H9 (cell line): ENCODE data around the gene LIN7C. TPM values are rescaled to one million over a fixed set of nuclear protein-coding genes. Genes with fewer than 3 reads are reported as not detected.

Experiments used
- DNase-seq: peaks from one replicate; pipeline ENCODE4 v3.0.0-alpha.2; 2017
- H2AFZ ChIP-seq: one replicate; pipeline ENCODE4 v1.6.1; 2013; ENCODE audit warnings: mild to moderate bottlenecking, low read length, control low read depth, moderate library complexity
- H2AK5ac ChIP-seq: 2 replicates; pipeline ENCODE4 v1.6.1; 2013; ENCODE audit warnings: low read length, control low read depth, mixed read lengths; ENCODE audit not compliant: insufficient read length
- H2BK120ac ChIP-seq: one replicate; pipeline ENCODE4 v1.6.1; 2013; ENCODE audit warnings: low read depth, mild to moderate bottlenecking, low read length, control low read depth, inconsistent platforms; ENCODE audit not compliant: poor library complexity, severe bottlenecking
- H2BK12ac ChIP-seq: 2 replicates; pipeline ENCODE4 v1.6.1; 2013; ENCODE audit warnings: low read length, control low read depth, mixed read lengths, low read depth; ENCODE audit not compliant: insufficient read length
- H2BK15ac ChIP-seq: 2 replicates; pipeline ENCODE4 v1.6.1; 2013; ENCODE audit warnings: low read depth, low read length, control low read depth
- H2BK20ac ChIP-seq: one replicate; pipeline ENCODE4 v1.6.1; 2013; ENCODE audit warnings: low read depth, mild to moderate bottlenecking, low read length, control low read depth, inconsistent platforms; ENCODE audit not compliant: poor library complexity, severe bottlenecking
- H2BK5ac ChIP-seq: 2 replicates; pipeline ENCODE4 v1.6.1; 2013; ENCODE audit warnings: low read length, control low read depth, mixed read lengths; ENCODE audit not compliant: insufficient read length
- H3K14ac ChIP-seq: 2 replicates; pipeline ENCODE4 v1.6.1; 2013; ENCODE audit warnings: low read length, control low read depth; ENCODE audit not compliant: insufficient read depth
- H3K18ac ChIP-seq: 2 replicates; pipeline ENCODE4 v1.6.1; 2013; ENCODE audit warnings: low read depth, mild to moderate bottlenecking, mixed read lengths, low read length, control low read depth; ENCODE audit not compliant: insufficient read length
- H3K23ac ChIP-seq: 2 replicates; pipeline ENCODE4 v1.6.1; 2013; ENCODE audit warnings: low read length, control low read depth, mixed read lengths, low read depth; ENCODE audit not compliant: insufficient read length
- H3K23me2 ChIP-seq: 2 replicates; pipeline ENCODE4 v1.6.1; 2013; ENCODE audit warnings: low read depth, mild to moderate bottlenecking, mixed read lengths, low read length, control low read depth; ENCODE audit not compliant: insufficient read length, poor library complexity, severe bottlenecking
- H3K27ac ChIP-seq: 2 replicates; pipeline ENCODE4 v1.5.1; 2013; ENCODE audit warnings: low read length, control low read depth, mixed read lengths, low read depth; ENCODE audit not compliant: insufficient read length
- H3K27me3 ChIP-seq: 2 replicates; pipeline ENCODE4 v1.6.1; 2013; ENCODE audit warnings: low read length, control low read depth, inconsistent platforms; ENCODE audit not compliant: insufficient read depth
- H3K4ac ChIP-seq: 2 replicates; pipeline ENCODE4 v1.6.1; 2013; ENCODE audit warnings: low read depth, mild to moderate bottlenecking, control low read depth, inconsistent platforms, low read length, moderate library complexity
- H3K4me1 ChIP-seq: 2 replicates; pipeline ENCODE4 v1.6.1; 2013; ENCODE audit warnings: low read length, control low read depth, inconsistent platforms; ENCODE audit not compliant: insufficient read depth
- H3K4me2 ChIP-seq: 2 replicates; pipeline ENCODE4 v1.6.1; 2013; ENCODE audit warnings: low read length, control low read depth, mixed read lengths; ENCODE audit not compliant: insufficient read length, insufficient read depth
- H3K56ac ChIP-seq: 2 replicates; pipeline ENCODE4 v1.6.1; 2013; ENCODE audit warnings: low read depth, mild to moderate bottlenecking, mixed read lengths, low read length, control low read depth; ENCODE audit not compliant: insufficient read length
- H3K79me1 ChIP-seq: 2 replicates; pipeline ENCODE4 v1.6.1; 2013; ENCODE audit warnings: low read depth, mild to moderate bottlenecking, moderate library complexity, low read length, control low read depth, inconsistent platforms; ENCODE audit not compliant: insufficient read depth, poor library complexity, severe bottlenecking
- H3K79me2 ChIP-seq: 2 replicates; pipeline ENCODE4 v1.6.1; 2013; ENCODE audit warnings: low read length, control low read depth, inconsistent platforms; ENCODE audit not compliant: insufficient read depth
- H3K9ac ChIP-seq: 2 replicates; pipeline ENCODE4 v1.6.1; 2013; ENCODE audit warnings: low read length, control low read depth, mixed read lengths; ENCODE audit not compliant: insufficient read length; ENCODE audit errors: extremely low read depth
- H3K9me3 ChIP-seq: one replicate; pipeline ENCODE4 v1.6.1; 2013; ENCODE audit warnings: low read depth, low read length, inconsistent platforms; ENCODE audit not compliant: control insufficient read depth
- H3T11ph ChIP-seq: one replicate; pipeline ENCODE4 v1.6.1; 2013; ENCODE audit warnings: mild to moderate bottlenecking, low read length, control low read depth, inconsistent platforms
- H4K20me1 ChIP-seq: one replicate; pipeline ENCODE4 v1.6.1; 2013; ENCODE audit not compliant: control insufficient read depth, insufficient read length, insufficient read depth
- H4K5ac ChIP-seq: 2 replicates; pipeline ENCODE4 v1.6.1; 2013; ENCODE audit warnings: low read depth, mild to moderate bottlenecking, mixed read lengths, low read length, control low read depth; ENCODE audit not compliant: insufficient read length
- H4K8ac ChIP-seq: replicated peaks from 2 replicates; pipeline ENCODE4 v1.6.1; 2013; ENCODE audit warnings: low read length, control low read depth, mixed read lengths, low read depth; ENCODE audit not compliant: insufficient read length
- H4K91ac ChIP-seq: 2 replicates; pipeline ENCODE4 v1.6.1; 2013; ENCODE audit warnings: low read depth, mild to moderate bottlenecking, moderate library complexity, mixed read lengths, low read length, control low read depth; ENCODE audit not compliant: insufficient read length
- H3K27ac Mint-ChIP-seq, 3 experiments: 2 replicates in 2 of 3; 3 replicates in 1 of 3; pipeline ENCODE4 v1.8.0; 2020 to 2021; ENCODE audit warnings: mixed read lengths in 3 of 3, mild to moderate bottlenecking in 1 of 3, moderate library complexity in 1 of 3
- H3K27me3 Mint-ChIP-seq: 2 replicates; pipeline ENCODE4 v1.8.0; 2021; ENCODE audit warnings: low read depth, mild to moderate bottlenecking, moderate library complexity, mixed read lengths
- H3K36me3 Mint-ChIP-seq, 3 experiments: 2 replicates in 2 of 3; 3 replicates in 1 of 3; pipeline ENCODE4 v1.8.0; 2020 to 2021; ENCODE audit warnings: low read depth in 3 of 3, mixed read lengths in 3 of 3; ENCODE audit not compliant: insufficient read depth in 1 of 3
- H3K4me1 Mint-ChIP-seq, 2 experiments: 2 replicates each; pipeline ENCODE4 v1.8.0; 2020; ENCODE audit warnings: mixed read lengths in 2 of 2
- H3K4me3 Mint-ChIP-seq, 2 experiments: 2 replicates in 1 of 2; 3 replicates in 1 of 2; pipeline ENCODE4 v1.8.0; 2020 to 2021; ENCODE audit warnings: mild to moderate bottlenecking in 2 of 2, mixed read lengths in 2 of 2, moderate library complexity in 1 of 2
- H3K9me3 Mint-ChIP-seq, 2 experiments: 2 replicates in 1 of 2; 3 replicates in 1 of 2; pipeline ENCODE4 v1.8.0; 2020; ENCODE audit warnings: mild to moderate bottlenecking in 2 of 2, mixed read lengths in 2 of 2, moderate library complexity in 1 of 2
- WGBS: extraction: QIAGEN DNeasy Blood & Tissue Kit; methylation state at CpG from one replicate; pipeline ENCODE4 v1.1.7; 2013; ENCODE audit warnings: missing lambda C conversion rate, low lambda C conversion rate, mixed read lengths; ENCODE audit not compliant: insufficient read length; ENCODE audit errors: extremely low coverage; 5-methylcytosine and 5-hydroxymethylcytosine counted together
- total RNA-seq: library from RNA; stranded (reverse); gene quantifications from 2 replicates; pipeline ENCODE4 v1.2.1, GENCODE V29; 2021
- TF ChIP-seq, protein P1 (sequence below): fragments of 200-600 bp; sonication (generic); conservative IDR thresholded peaks from 3 replicates; pipeline ENCODE4 v1.8.0; 2021; ENCODE audit warnings: antibody characterized with exemption, mild to moderate bottlenecking

The LIN7C gene
- total RNA-seq, 1 experiment from 2014 or later = 40.0 TPM

- Histone ChIP-seq H2BK120ac (no peak overlapping the region), H3K4me1 (no peaks in the 10 kb centered on the region), H3K56ac (no peak overlapping the region), H2AK5ac (no peak overlapping the region), H2AFZ (no peak overlapping the region), H4K8ac (no peak overlapping the region), H3K4me2 (no peak overlapping the region), H2BK15ac (no peak overlapping the region), H3K4ac (no peak overlapping the region), H2BK5ac (no peak overlapping the region), H3K9ac (no peak overlapping the region), H2BK20ac (no peak overlapping the region), H4K20me1 (no peaks in the 10 kb centered on the region), H2BK12ac (no peak overlapping the region), H3K9me3 (no peaks in the 10 kb centered on the region), H3K23me2 (no peaks in the 10 kb centered on the region), H3K79me2 (no peaks in the 10 kb centered on the region), H3K23ac (no peak overlapping the region), H3K27me3 (no peaks in the 10 kb centered on the region), H3K79me1 (no peaks in the 10 kb centered on the region), H3K18ac (no peak overlapping the region), H4K91ac (no peak overlapping the region), H4K5ac (no peak overlapping the region), H3T11ph (no peak overlapping the region), H3K27ac (no peak overlapping the region), H3K14ac (no peak overlapping the region)
- Mint-ChIP-seq H3K36me3 (no peaks in the 10 kb centered on the region), H3K27ac (no peak overlapping the region), H3K4me1 (peaks cover 9 to 10% of the 10 kb centered on the region in 2 experiments), H3K9me3 (no peaks in the 10 kb centered on the region), H3K27me3 (peaks cover 13% of the 10 kb centered on the region), H3K4me3 (no peak overlapping the region)
- TF ChIP-seq, protein P1, sequence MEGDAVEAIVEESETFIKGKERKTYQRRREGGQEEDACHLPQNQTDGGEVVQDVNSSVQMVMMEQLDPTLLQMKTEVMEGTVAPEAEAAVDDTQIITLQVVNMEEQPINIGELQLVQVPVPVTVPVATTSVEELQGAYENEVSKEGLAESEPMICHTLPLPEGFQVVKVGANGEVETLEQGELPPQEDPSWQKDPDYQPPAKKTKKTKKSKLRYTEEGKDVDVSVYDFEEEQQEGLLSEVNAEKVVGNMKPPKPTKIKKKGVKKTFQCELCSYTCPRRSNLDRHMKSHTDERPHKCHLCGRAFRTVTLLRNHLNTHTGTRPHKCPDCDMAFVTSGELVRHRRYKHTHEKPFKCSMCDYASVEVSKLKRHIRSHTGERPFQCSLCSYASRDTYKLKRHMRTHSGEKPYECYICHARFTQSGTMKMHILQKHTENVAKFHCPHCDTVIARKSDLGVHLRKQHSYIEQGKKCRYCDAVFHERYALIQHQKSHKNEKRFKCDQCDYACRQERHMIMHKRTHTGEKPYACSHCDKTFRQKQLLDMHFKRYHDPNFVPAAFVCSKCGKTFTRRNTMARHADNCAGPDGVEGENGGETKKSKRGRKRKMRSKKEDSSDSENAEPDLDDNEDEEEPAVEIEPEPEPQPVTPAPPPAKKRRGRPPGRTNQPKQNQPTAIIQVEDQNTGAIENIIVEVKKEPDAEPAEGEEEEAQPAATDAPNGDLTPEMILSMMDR = no peak
- no peak for DNase-seq
- no CpG with 5 or more reads among the region's 4 CpGs for WGBS
Measured at GRCh38 chr11:27514076-27514475, 7.5 kb upstream of the LIN7C start.
